HG03108 (cell line): ENCODE data around the gene EDC3.
A peak's percentile ranks its signal among the peaks of the same experiment; 100 is the strongest.
"Not testable (repeated sequence)": the region's sequence is repeated elsewhere in the genome, so short reads cannot be mapped to it uniquely, and the experiment has no call there.

Source experiments
- ATAC-seq: cut with Tn5 transposase; IDR thresholded peaks from one replicate; pipeline ENCODE4 v1.9.1; 2021; ENCODE audit warnings: moderate library complexity; ENCODE audit not compliant: unreplicated experiment

EDC3 gene

GRCh38 chr15:74612677-74613076 lies 83.1 kb downstream of the EDC3 start:
- no peak for ATAC-seq

- ATAC-seq = no peak
Measured at GRCh38 chr15:74611834-74612233, 84.0 kb downstream of the EDC3 start.

GRCh38 chr15:74611341-74611740 lies 84.5 kb downstream of the EDC3 start:
- ATAC-seq = no peak

GRCh38 chr15:74610302-74610951 lies 85.4 kb downstream of the EDC3 start:
- ATAC-seq = no peak

GRCh38 chr15:74609938-74610301 lies 85.9 kb downstream of the EDC3 start:
- ATAC-seq = no peak

- no peak for ATAC-seq
Measured at GRCh38 chr15:74608786-74609185, 87.0 kb downstream of the EDC3 start.

- no peak for ATAC-seq
Measured at GRCh38 chr15:74605795-74606150, 90.1 kb downstream of the EDC3 start.

GRCh38 chr15:74604983-74605794 lies 90.6 kb downstream of the EDC3 start:
- no peak for ATAC-seq

GRCh38 chr15:74603789-74604705 lies 91.8 kb downstream of the EDC3 start:
- no peak for ATAC-seq

- ATAC-seq = no peak
Measured at GRCh38 chr15:74603026-74603788, 92.6 kb downstream of the EDC3 start.

GRCh38 chr15:74599156-74599555 lies 96.7 kb downstream of the EDC3 start:
- ATAC-seq = no peak

- ATAC-seq = peak; percentile 90
Measured at GRCh38 chr15:74598126-74598842, 97.5 kb downstream of the EDC3 start.

GRCh38 chr15:74597146-74597705 lies 98.6 kb downstream of the EDC3 start:
- ATAC-seq = not testable (repeated sequence)

GRCh38 chr15:74596736-74597135 lies 99.1 kb downstream of the EDC3 start:
- ATAC-seq = not testable (repeated sequence)

GRCh38 chr15:74595271-74595670 lies 100.6 kb downstream of the EDC3 start:
- ATAC-seq = no peak

GRCh38 chr15:74594455-74594854 lies 101.4 kb downstream of the EDC3 start:
- ATAC-seq = no peak

GRCh38 chr15:74593122-74593521 lies 102.7 kb downstream of the EDC3 start:
- ATAC-seq = no peak

- ATAC-seq = no peak
Measured at GRCh38 chr15:74592222-74592621, 103.6 kb downstream of the EDC3 start.

- ATAC-seq = no peak
Measured at GRCh38 chr15:74589826-74590225, 106.0 kb downstream of the EDC3 start.

- no peak for ATAC-seq
Measured at GRCh38 chr15:74585857-74586256, 110.0 kb downstream of the EDC3 start.
